ENCODE data around the gene PPP2R2D. TPM values are rescaled to one million over a fixed set of nuclear protein-coding genes. Genes with fewer than 3 reads are reported as not detected.
A peak's percentile ranks its signal among the peaks of the same experiment; 100 is the strongest.

Gene PPP2R2D
- total RNA-seq, 2 donors from 2014 or later: 35.5 to 37.5 TPM

GRCh38 chr10:131876508-131876907, 24.3 kb upstream of the PPP2R2D start:
- H3K4me3 Mint-ChIP-seq: no peak overlapping the region
- H3K9me3 Mint-ChIP-seq: peaks cover 14% of the 10 kb centered on the region
- no peak overlapping the region for H3K27ac Mint-ChIP-seq
- peak; percentile 41 for DNase-seq
- Histone ChIP-seq H3K4me1 (ENCODE audit: control insufficient read depth, insufficient read depth, low read length) (no peaks in the 10 kb centered on the region), H3K9ac (ENCODE audit: extremely low read depth, low read length, poor library complexity, severe bottlenecking) (no peak overlapping the region), H3K27me3 (ENCODE audit: control insufficient read depth, insufficient read depth, low read length, poor library complexity, severe bottlenecking) (no peaks in the 10 kb centered on the region), H3K4me3 (ENCODE audit: low read length) (no peak overlapping the region), H3K9me3 (ENCODE audit: control insufficient read depth, low read length) (peaks cover under 1% of the 10 kb centered on the region), H3K27ac (ENCODE audit: low read depth, low read length) (no peak overlapping the region), H3K36me3 (ENCODE audit: control insufficient read depth, insufficient read depth, low read length) (no peaks in the 10 kb centered on the region)
- TF ChIP-seq CTCF (conservative IDR thresholded peaks at IDR 0.05): no peak
- peaks cover 7% of the 10 kb centered on the region for H3K27me3 Mint-ChIP-seq (ENCODE audit: insufficient read depth)
- 88% methylated on average over 7 of the region's 7 CpGs; no CpG with 5 or more reads in 1 of the 2 experiments for WGBS, 2 experiments (ENCODE audit: insufficient coverage in 1 of 2, insufficient read length in 1 of 2)
- no peaks in the 10 kb centered on the region for H3K36me3 Mint-ChIP-seq (ENCODE audit: low read depth)
- H3K4me1 Mint-ChIP-seq: no peaks in the 10 kb centered on the region

GRCh38 chr10:131880016-131880590, 20.7 kb upstream of the PPP2R2D start:
- Mint-ChIP-seq H3K27ac (no peak overlapping the region), H3K9me3 (peaks cover 20% of the 10 kb centered on the region), H3K4me1 (no peaks in the 10 kb centered on the region), H3K27me3 (ENCODE audit: insufficient read depth) (peaks cover 7% of the 10 kb centered on the region), H3K4me3 (no peak overlapping the region), H3K36me3 (ENCODE audit: low read depth) (no peaks in the 10 kb centered on the region)
- Histone ChIP-seq H3K9ac (ENCODE audit: extremely low read depth, low read length, poor library complexity, severe bottlenecking) (no peak overlapping the region), H3K9me3 (ENCODE audit: control insufficient read depth, low read length) (peaks cover 17% of the 10 kb centered on the region), H3K27ac (ENCODE audit: low read depth, low read length) (no peak overlapping the region), H3K4me1 (ENCODE audit: control insufficient read depth, insufficient read depth, low read length) (no peaks in the 10 kb centered on the region), H3K36me3 (ENCODE audit: control insufficient read depth, insufficient read depth, low read length) (no peaks in the 10 kb centered on the region), H3K27me3 (ENCODE audit: control insufficient read depth, insufficient read depth, low read length, poor library complexity, severe bottlenecking) (no peaks in the 10 kb centered on the region), H3K4me3 (ENCODE audit: low read length) (no peak overlapping the region)
- WGBS, 2 experiments (ENCODE audit: insufficient coverage in 1 of 2, insufficient read length in 1 of 2): 86 to 92% methylated on average over 7 to 13 of the region's 13 CpGs
- DNase-seq: no peak
- no peak for TF ChIP-seq CTCF (conservative IDR thresholded peaks at IDR 0.05)

- H3K4me3 Mint-ChIP-seq: no peak overlapping the region
- 88 to 91% methylated on average over 8 to 15 of the region's 15 CpGs for WGBS, 2 experiments (ENCODE audit: insufficient coverage in 1 of 2, insufficient read length in 1 of 2)
Observed at GRCh38 chr10:131881104-131881880, 19.5 kb upstream of the PPP2R2D start.

More at GRCh38 chr10:131881104-131881880, 19.5 kb upstream of the PPP2R2D start:
- Mint-ChIP-seq H3K36me3 (ENCODE audit: low read depth) (no peaks in the 10 kb centered on the region), H3K4me1 (peaks cover 8% of the 10 kb centered on the region), H3K9me3 (peaks cover 20% of the 10 kb centered on the region), H3K27ac (no peak overlapping the region), H3K27me3 (ENCODE audit: insufficient read depth) (peaks cover 7% of the 10 kb centered on the region)
- H3K36me3 ChIP-seq (ENCODE audit: control insufficient read depth, insufficient read depth, low read length): no peaks in the 10 kb centered on the region
- TF ChIP-seq CTCF (conservative IDR thresholded peaks at IDR 0.05): no peak
- no peak for DNase-seq
- H3K27me3 ChIP-seq (ENCODE audit: control insufficient read depth, insufficient read depth, low read length, poor library complexity, severe bottlenecking): no peaks in the 10 kb centered on the region
- H3K9ac ChIP-seq (ENCODE audit: extremely low read depth, low read length, poor library complexity, severe bottlenecking): no peak overlapping the region
- H3K27ac ChIP-seq (ENCODE audit: low read depth, low read length): no peak overlapping the region
- no peaks in the 10 kb centered on the region for H3K4me1 ChIP-seq (ENCODE audit: control insufficient read depth, insufficient read depth, low read length)
- peaks cover 17% of the 10 kb centered on the region for H3K9me3 ChIP-seq (ENCODE audit: control insufficient read depth, low read length)
- H3K4me3 ChIP-seq (ENCODE audit: low read length): no peak overlapping the region

Data from endodermal cell (in vitro differentiated cells).